Smooth muscle cell (in vitro differentiated cells): ENCODE measurements around the gene IGF2BP3. TPM values are rescaled to one million over a fixed set of nuclear protein-coding genes. Genes with fewer than 3 reads are reported as not detected.

Experiments
- DNase-seq: peaks from one replicate; lab custom pipeline; 2025; ENCODE audit not compliant: unreplicated experiment; lab: John Stamatoyannopoulos, UW
- H2AFZ ChIP-seq: fragments of 200-600 bp; sonication (generic); 2 replicates; pipeline ENCODE4 v1.6.0; 2016; ENCODE audit warnings: antibody characterized with exemption, low read depth, mild to moderate bottlenecking
- H3F3A ChIP-seq: fragments of 200-600 bp; sonication (generic); 2 replicates; pipeline ENCODE4 v1.6.0; 2017; ENCODE audit warnings: antibody characterized with exemption, low read depth
- H3K27ac ChIP-seq: fragments of 200-600 bp; sonication (generic); 2 replicates; pipeline ENCODE4 v1.5.1; 2016; ENCODE audit warnings: low read depth, mild to moderate bottlenecking
- H3K27me3 ChIP-seq: fragments of 200-600 bp; sonication (generic); 2 replicates; pipeline ENCODE4 v1.6.1; 2016; ENCODE audit warnings: low read depth, mild to moderate bottlenecking
- H3K36me3 ChIP-seq: fragments of 200-600 bp; sonication (generic); 2 replicates; pipeline ENCODE4 v1.5.1; 2016; ENCODE audit warnings: low read depth
- H3K4me1 ChIP-seq: fragments of 200-600 bp; sonication (generic); 2 replicates; pipeline ENCODE4 v1.5.1; 2016; ENCODE audit warnings: low read depth
- H3K4me2 ChIP-seq: fragments of 200-600 bp; sonication (generic); 2 replicates; pipeline ENCODE4 v1.6.0; 2016; ENCODE audit warnings: mild to moderate bottlenecking
- H3K4me3 ChIP-seq: fragments of 200-600 bp; sonication (generic); 2 replicates; pipeline ENCODE4 v1.5.1; 2016; ENCODE audit warnings: mild to moderate bottlenecking
- H3K79me2 ChIP-seq: fragments of 200-600 bp; sonication (generic); 2 replicates; pipeline ENCODE4 v1.6.0; 2016; ENCODE audit warnings: low read depth, mild to moderate bottlenecking
- H3K9ac ChIP-seq: fragments of 200-600 bp; sonication (generic); 2 replicates; pipeline ENCODE4 v1.6.0; 2016; ENCODE audit warnings: low read depth
- H3K9me3 ChIP-seq: fragments of 200-600 bp; sonication (generic); replicated peaks from 2 replicates; pipeline ENCODE4 v1.5.1; 2016; ENCODE audit warnings: low read depth
- H4K20me1 ChIP-seq: fragments of 200-600 bp; sonication (generic); 2 replicates; pipeline ENCODE4 v1.6.0; 2016; ENCODE audit warnings: low read depth
- WGBS: methylation state at CpG from one replicate; pipeline ENCODE4 v1.1.7; 2016; ENCODE audit warnings: low lambda C conversion rate; 5-methylcytosine and 5-hydroxymethylcytosine counted together
- polyA plus RNA-seq: library from polyadenylated mRNA; unstranded; fragments of >200 nt; fragmentation: Nextera tagmentation; extraction: Ambion mirVana; gene quantifications from 2 replicates; pipeline ENCODE4 v1.2.1, GENCODE V29; 2016
- total RNA-seq: library from RNA; depleted of rRNA; stranded (reverse); fragments of >200 nt; gene quantifications from 2 replicates; pipeline ENCODE4 v1.2.3, GENCODE V29; 2014
- TF ChIP-seq, protein P1 (sequence below): fragments of 200-600 bp; sonication (generic); IDR thresholded peaks from 2 replicates; pipeline ENCODE4 v1.5.1; 2017; ENCODE audit warnings: borderline replicate concordance, mild to moderate bottlenecking, antibody characterized with exemption; ENCODE audit not compliant: insufficient read depth, poor library complexity, severe bottlenecking

Gene IGF2BP3
- total and polyA plus RNA-seq, 2 experiments from 2014 or later = 7.9 to 35.2 TPM

GRCh38 chr7:23387583-23387982 lies 82.7 kb downstream of the IGF2BP3 start:
- peaks cover 18% of the 10 kb centered on the region for H4K20me1 ChIP-seq
- H3K4me1 ChIP-seq = no peaks in the 10 kb centered on the region
- TF ChIP-seq, protein P1, sequence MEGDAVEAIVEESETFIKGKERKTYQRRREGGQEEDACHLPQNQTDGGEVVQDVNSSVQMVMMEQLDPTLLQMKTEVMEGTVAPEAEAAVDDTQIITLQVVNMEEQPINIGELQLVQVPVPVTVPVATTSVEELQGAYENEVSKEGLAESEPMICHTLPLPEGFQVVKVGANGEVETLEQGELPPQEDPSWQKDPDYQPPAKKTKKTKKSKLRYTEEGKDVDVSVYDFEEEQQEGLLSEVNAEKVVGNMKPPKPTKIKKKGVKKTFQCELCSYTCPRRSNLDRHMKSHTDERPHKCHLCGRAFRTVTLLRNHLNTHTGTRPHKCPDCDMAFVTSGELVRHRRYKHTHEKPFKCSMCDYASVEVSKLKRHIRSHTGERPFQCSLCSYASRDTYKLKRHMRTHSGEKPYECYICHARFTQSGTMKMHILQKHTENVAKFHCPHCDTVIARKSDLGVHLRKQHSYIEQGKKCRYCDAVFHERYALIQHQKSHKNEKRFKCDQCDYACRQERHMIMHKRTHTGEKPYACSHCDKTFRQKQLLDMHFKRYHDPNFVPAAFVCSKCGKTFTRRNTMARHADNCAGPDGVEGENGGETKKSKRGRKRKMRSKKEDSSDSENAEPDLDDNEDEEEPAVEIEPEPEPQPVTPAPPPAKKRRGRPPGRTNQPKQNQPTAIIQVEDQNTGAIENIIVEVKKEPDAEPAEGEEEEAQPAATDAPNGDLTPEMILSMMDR = no peak
- H3F3A ChIP-seq = no peaks in the 10 kb centered on the region
- no peaks in the 10 kb centered on the region for H3K36me3 ChIP-seq
- no peak overlapping the region for H3K4me3 ChIP-seq
- no peak overlapping the region for H3K9ac ChIP-seq
- no peak overlapping the region for H3K27ac ChIP-seq
- H3K27me3 ChIP-seq = no peaks in the 10 kb centered on the region
- WGBS = 100% methylated on average over 1 of the region's 1 CpG
- peaks cover 13% of the 10 kb centered on the region for H3K79me2 ChIP-seq
- no peak overlapping the region for H2AFZ ChIP-seq
- H3K4me2 ChIP-seq = no peak overlapping the region
- DNase-seq = no peak
- H3K9me3 ChIP-seq = no peaks in the 10 kb centered on the region

DNA sequence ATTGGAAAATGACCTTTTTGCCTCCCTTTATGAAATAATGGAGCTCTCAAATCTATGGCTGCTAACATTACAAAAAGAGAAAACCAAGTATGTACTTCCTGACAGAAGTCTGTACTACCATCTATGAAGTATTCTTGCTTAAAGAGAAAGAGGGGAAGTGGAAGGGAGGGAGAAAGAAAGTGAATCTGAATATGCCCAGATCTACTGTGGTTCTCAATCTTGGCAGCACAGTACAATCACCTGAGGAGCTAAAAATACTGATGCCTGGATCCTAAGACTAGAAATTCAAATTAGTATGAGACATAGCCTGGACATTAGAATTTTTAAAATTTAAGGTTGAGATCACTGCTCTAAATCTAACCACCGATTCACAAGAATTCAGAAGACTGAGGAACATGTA lies 85.2 kb downstream of the IGF2BP3 start:
- TF ChIP-seq, protein P1 = no peak
- Histone ChIP-seq H3K36me3 (no peaks in the 10 kb centered on the region), H2AFZ (no peak overlapping the region)

GRCh38 chr7:23383225-23383624 lies 87.1 kb downstream of the IGF2BP3 start:
- DNase-seq = no peak
- WGBS = 44% methylated on average over 2 of the region's 2 CpGs
- Histone ChIP-seq H3K27ac (no peak overlapping the region), H3K4me1 (no peaks in the 10 kb centered on the region), H3K36me3 (no peaks in the 10 kb centered on the region), H3K9ac (no peak overlapping the region), H3K9me3 (no peaks in the 10 kb centered on the region), H3F3A (peaks cover 4% of the 10 kb centered on the region), H3K27me3 (no peaks in the 10 kb centered on the region), H3K4me2 (no peak overlapping the region), H4K20me1 (peaks cover 27% of the 10 kb centered on the region), H3K4me3 (no peak overlapping the region), H2AFZ (no peak overlapping the region), H3K79me2 (peaks cover 19% of the 10 kb centered on the region)
- TF ChIP-seq, protein P1 = no peak

More for the DNA sequence above, 85.2 kb downstream of the IGF2BP3 start:
- Histone ChIP-seq H3K4me1 (no peaks in the 10 kb centered on the region), H3K79me2 (peaks cover 13% of the 10 kb centered on the region), H3K4me2 (no peak overlapping the region), H3K27me3 (no peaks in the 10 kb centered on the region), H4K20me1 (peaks cover 31% of the 10 kb centered on the region), H3K9me3 (no peaks in the 10 kb centered on the region), H3K4me3 (no peak overlapping the region), H3K27ac (no peak overlapping the region), H3F3A (peaks cover 4% of the 10 kb centered on the region), H3K9ac (no peak overlapping the region)
- WGBS = 92% methylated on average over 1 of the region's 1 CpG
- no peak for DNase-seq

- peaks cover 24% of the 10 kb centered on the region for H3K79me2 ChIP-seq
- H3K9ac ChIP-seq = no peak overlapping the region
- peak overlapping the region; percentile 10 for H3K4me2 ChIP-seq
- WGBS = 33% methylated on average over 3 of the region's 3 CpGs
- no peak overlapping the region for H3K4me3 ChIP-seq
- DNase-seq = no peak
- no peaks in the 10 kb centered on the region for H3K36me3 ChIP-seq
- H3K4me1 ChIP-seq = no peaks in the 10 kb centered on the region
- peak overlapping the region; percentile 32 for H3K27ac ChIP-seq
- H3K27me3 ChIP-seq = no peaks in the 10 kb centered on the region
- TF ChIP-seq, protein P1 = no peak
- H4K20me1 ChIP-seq = peaks cover 37% of the 10 kb centered on the region
- no peaks in the 10 kb centered on the region for H3K9me3 ChIP-seq
- H3F3A ChIP-seq = peaks cover 4% of the 10 kb centered on the region
- no peak overlapping the region for H2AFZ ChIP-seq
Observed at GRCh38 chr7:23380961-23381360, 89.3 kb downstream of the IGF2BP3 start.
